ENCODE data around the gene ASB15. TPM values are rescaled to one million over a fixed set of nuclear protein-coding genes. Genes with fewer than 3 reads are reported as not detected.

ASB15 gene
- total and polyA plus RNA-seq, 8 donors, result 0.04 TPM; not detected in 7

DNA sequence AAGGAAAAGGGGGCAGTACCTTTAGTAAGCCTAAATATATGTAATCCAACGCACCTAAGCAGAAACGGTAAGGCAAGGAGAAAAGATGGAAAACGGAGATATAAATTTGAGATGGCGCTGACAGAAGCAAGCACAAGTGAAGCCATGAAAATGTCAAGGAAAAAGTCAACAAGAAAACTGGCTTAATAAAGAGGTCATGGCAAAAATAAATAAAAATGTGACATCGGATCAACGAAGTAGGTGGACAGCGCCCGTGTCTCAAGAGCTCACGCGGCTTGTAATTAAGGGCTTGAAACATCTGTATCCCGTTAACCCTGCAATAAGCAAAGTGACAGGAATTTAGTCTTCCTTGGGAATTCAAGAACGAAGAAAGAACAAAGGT is 44.6 kb upstream of the ASB15 start:
- Histone ChIP-seq H3K27me3 (no peaks in the 10 kb centered on the region), H3K4me1 (peaks cover 6 to 28% (median 7%) of the 10 kb centered on the region in 3 donors), H3K9me3 (no peaks in the 10 kb centered on the region), H3K27ac (peak overlapping the region; percentile 65 to 88 (median 76)), H3K4me3 (peak overlapping the region; percentile 62 to 90 (median 74)), H3K36me3 (no peaks in the 10 kb centered on the region)
- DNase-seq (no peak), FAIRE-seq (no peak), ATAC-seq (peak in 2 of 4 donors; percentile 28 to 37)
- intact Hi-C loops (cut with DNase I), result no loop called here
- TF ChIP-seq, protein P1, sequence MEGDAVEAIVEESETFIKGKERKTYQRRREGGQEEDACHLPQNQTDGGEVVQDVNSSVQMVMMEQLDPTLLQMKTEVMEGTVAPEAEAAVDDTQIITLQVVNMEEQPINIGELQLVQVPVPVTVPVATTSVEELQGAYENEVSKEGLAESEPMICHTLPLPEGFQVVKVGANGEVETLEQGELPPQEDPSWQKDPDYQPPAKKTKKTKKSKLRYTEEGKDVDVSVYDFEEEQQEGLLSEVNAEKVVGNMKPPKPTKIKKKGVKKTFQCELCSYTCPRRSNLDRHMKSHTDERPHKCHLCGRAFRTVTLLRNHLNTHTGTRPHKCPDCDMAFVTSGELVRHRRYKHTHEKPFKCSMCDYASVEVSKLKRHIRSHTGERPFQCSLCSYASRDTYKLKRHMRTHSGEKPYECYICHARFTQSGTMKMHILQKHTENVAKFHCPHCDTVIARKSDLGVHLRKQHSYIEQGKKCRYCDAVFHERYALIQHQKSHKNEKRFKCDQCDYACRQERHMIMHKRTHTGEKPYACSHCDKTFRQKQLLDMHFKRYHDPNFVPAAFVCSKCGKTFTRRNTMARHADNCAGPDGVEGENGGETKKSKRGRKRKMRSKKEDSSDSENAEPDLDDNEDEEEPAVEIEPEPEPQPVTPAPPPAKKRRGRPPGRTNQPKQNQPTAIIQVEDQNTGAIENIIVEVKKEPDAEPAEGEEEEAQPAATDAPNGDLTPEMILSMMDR (IDR thresholded peaks at IDR 0.05), result no peak
- WGBS, 2 donors, result 1% methylated on average over 12 of the region's 12 CpGs

DNA sequence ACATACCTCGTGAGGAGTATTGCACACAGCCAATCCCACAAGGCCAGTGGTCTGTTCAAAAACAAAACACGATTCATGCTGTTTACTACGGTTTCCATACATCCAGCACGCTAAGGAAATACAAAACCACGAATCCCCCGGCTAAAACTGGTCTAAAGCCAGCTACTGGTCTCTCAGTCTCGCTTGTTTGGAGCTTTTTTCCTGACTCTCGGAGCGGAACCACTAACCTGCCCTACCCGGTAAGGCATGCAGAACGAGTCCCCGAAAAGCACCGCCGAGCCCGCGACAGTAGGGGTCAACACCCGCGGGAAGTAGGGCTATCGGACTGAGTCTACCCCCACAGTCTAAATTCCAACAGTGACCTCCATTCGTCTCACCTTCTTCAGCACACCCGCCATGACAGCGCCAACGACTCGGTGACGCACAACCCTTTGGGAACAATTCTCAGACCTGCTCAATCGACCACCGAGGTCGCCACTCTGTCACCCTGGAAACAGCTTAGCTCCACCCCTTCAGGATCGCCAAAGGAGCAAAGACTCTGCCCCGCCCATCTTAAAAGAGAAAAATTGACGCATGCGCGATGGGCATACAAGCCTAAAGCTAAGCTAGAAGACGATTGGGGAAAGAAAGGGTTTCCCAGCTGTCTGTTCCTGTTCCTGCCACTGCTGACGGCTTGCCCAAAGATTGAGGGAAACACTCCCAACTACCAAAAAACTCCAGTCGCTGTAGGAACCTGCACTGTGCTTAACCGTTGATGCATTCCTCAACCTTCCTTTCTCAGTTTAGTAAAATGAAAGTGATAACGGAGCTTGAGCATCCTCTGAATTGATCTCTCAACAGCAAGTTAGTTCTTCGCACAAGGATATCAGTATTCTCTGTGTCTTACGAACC is 44.0 kb upstream of the ASB15 start, which contains the start of gene NDUFA5:
Gene NDUFA5 (minus strand): TSS at position 421 of the 891 bp plus-strand sequence. CDS start 23 bp downstream, at position 398.
- peak within 1 kb of the TSS; percentile 62 to 90 (median 74) for H3K4me3 ChIP-seq
- H3K27ac ChIP-seq, result peak within 1 kb of the TSS; percentile 65 to 88 (median 76)
- intact Hi-C loops (cut with DNase I), result no loop called here
- 0 to 1% methylated on average over 40 of the region's 40 CpGs for WGBS, 2 donors
- DNase-seq (peak; percentile 84 to 99 (median 97)), ATAC-seq (peak; percentile 100), FAIRE-seq (peak; percentile 92)
- no peaks in the 10 kb centered on the region for H3K9me3 ChIP-seq
- H3K36me3 ChIP-seq, result no peaks in the 10 kb centered on the region
- H3K27me3 ChIP-seq, result no peaks in the 10 kb centered on the region
- TF ChIP-seq, protein P1 (IDR thresholded peaks at IDR 0.05), result no peak
- H3K4me1 ChIP-seq, result peaks cover 6 to 28% (median 7%) of the 10 kb centered on the region in 3 donors

DNA sequence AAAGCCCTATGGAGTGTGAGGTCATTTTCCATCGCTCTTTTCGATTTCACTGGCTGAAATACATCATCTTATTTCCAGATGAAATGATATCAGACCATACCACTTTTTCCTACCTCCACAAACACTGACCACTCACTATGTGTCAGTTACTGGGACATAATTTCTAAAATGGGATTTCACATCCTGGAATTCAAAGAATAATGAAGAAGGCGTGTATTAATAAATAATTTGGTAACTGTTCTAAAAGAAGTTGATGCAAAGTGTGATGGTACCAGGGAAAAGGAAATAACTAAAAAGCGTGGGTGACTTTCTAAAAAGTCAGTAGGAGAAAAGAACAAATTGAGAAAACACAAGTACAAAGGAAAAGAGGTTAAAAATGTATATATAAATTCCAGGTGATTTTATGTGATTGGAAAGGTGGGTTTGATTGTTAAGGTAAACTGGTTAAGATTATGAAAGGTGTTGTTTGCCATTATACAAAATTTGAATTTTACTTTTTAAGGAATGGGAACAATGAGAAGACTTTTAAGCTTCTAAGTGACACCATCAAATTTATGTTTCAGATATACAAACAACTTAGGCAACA is 43.2 kb upstream of the ASB15 start:
- Histone ChIP-seq H3K4me3 (peak overlapping the region; percentile 62 to 90 (median 74)), H3K27ac (peak overlapping the region in 3 of 4 donors; percentile 65 to 88 (median 84)), H3K9me3 (no peaks in the 10 kb centered on the region), H3K36me3 (no peaks in the 10 kb centered on the region), H3K27me3 (no peaks in the 10 kb centered on the region), H3K4me1 (peaks cover 6 to 28% (median 7%) of the 10 kb centered on the region in 3 donors)
- ATAC-seq (no peak), FAIRE-seq (peak; percentile 32), DNase-seq (no peak)
- intact Hi-C loops (cut with DNase I), result no loop called here
- 52 to 61% methylated on average over 4 of the region's 4 CpGs for WGBS, 2 donors
- TF ChIP-seq, protein P1 (IDR thresholded peaks at IDR 0.05), result no peak

DNA sequence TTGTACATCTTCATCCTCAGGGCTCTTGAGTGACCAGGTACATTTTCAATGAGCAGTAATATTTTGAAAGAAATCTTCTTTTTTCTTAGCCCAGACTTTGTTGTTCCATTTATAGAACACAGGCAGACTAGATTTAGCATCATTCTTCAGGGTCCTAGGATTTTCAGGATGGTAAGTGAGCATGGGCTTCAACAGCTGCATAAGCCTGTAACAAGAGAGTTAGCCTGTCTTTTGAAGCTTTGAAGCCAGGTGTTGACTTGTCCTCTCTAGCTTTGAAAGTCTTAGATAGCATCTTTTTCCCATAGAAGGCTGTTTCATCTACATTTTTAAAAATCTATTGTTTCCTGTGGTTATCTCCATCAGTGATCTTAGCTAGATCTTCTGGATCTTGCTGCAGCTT is 39.5 kb upstream of the ASB15 start:
- intact Hi-C loops (cut with DNase I), result no loop called here
- TF ChIP-seq, protein P1 (IDR thresholded peaks at IDR 0.05), result no peak
- no peak overlapping the region for H3K4me3 ChIP-seq
- H3K36me3 ChIP-seq, result no peaks in the 10 kb centered on the region
- no peaks in the 10 kb centered on the region for H3K9me3 ChIP-seq
- no peak for ATAC-seq
- peaks cover 0 to 3% (median 0%) of the 10 kb centered on the region in 3 donors for H3K4me1 ChIP-seq
- DNase-seq, result no peak
- no peak for FAIRE-seq
- H3K27me3 ChIP-seq, result no peaks in the 10 kb centered on the region
- no peak overlapping the region for H3K27ac ChIP-seq

Data from pancreas (tissue), 10 donors.